NB4 (cell line): ENCODE data around the gene CCKAR.
A peak's percentile ranks its signal among the peaks of the same experiment; 100 is the strongest.

Source experiments
- DNase-seq: peaks from one replicate; pipeline ENCODE4 v3.0.0; 2010; ENCODE audit warnings: low read depth
- H3K4me3 ChIP-seq: one replicate; pipeline ENCODE4 v1.5.1; 2011; ENCODE audit warnings: mild to moderate bottlenecking, low read depth, low read length, moderate library complexity
- MAX ChIP-seq: IDR thresholded peaks from 2 replicates; pipeline ENCODE4 v1.6.1; 2011; ENCODE audit warnings: low read depth, low read length
- MYC ChIP-seq: IDR thresholded peaks from 2 replicates; pipeline ENCODE4 v1.6.1; 2011; ENCODE audit warnings: low read depth, low read length
- POLR2A ChIP-seq: IDR thresholded peaks from 2 replicates; pipeline ENCODE4 v1.6.1; 2011; ENCODE audit warnings: mild to moderate bottlenecking; ENCODE audit not compliant: insufficient read length; ENCODE audit errors: extremely low read depth
- TF ChIP-seq, protein P1 (sequence below): IDR thresholded peaks from one replicate; pipeline ENCODE4 v1.5.1; 2012; ENCODE audit warnings: low read depth, low read length

Gene CCKAR

DNA sequence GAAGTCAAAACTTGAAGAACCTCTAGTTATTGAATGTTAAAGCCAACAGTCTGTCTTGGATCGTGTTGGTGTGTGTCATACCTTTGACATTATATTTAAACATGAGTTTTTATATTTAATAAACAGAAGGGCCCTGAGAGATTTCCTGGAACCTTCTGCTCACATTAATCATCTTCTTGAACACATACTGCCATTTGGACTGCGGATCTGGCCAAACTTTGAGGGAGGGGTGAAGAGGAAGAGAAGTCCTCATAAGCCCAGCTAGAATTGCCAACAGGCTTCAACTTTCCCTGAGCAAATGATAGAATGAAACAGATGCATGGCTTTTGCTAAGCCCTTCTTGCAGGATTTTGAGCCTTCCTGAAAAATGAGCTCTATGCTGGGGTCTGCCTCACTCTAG is 27.4 kb downstream of the CCKAR start:
- no peak overlapping the region for H3K4me3 ChIP-seq
- no peak for DNase-seq
- TF ChIP-seq MAX (no peak), POLR2A (no peak), MYC (no peak)
- TF ChIP-seq, protein P1, sequence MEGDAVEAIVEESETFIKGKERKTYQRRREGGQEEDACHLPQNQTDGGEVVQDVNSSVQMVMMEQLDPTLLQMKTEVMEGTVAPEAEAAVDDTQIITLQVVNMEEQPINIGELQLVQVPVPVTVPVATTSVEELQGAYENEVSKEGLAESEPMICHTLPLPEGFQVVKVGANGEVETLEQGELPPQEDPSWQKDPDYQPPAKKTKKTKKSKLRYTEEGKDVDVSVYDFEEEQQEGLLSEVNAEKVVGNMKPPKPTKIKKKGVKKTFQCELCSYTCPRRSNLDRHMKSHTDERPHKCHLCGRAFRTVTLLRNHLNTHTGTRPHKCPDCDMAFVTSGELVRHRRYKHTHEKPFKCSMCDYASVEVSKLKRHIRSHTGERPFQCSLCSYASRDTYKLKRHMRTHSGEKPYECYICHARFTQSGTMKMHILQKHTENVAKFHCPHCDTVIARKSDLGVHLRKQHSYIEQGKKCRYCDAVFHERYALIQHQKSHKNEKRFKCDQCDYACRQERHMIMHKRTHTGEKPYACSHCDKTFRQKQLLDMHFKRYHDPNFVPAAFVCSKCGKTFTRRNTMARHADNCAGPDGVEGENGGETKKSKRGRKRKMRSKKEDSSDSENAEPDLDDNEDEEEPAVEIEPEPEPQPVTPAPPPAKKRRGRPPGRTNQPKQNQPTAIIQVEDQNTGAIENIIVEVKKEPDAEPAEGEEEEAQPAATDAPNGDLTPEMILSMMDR: no peak

GRCh38 chr4:26459756-26460530 is 30.3 kb downstream of the CCKAR start:
- TF ChIP-seq POLR2A (no peak), MYC (no peak), MAX (no peak)
- TF ChIP-seq, protein P1: no peak
- no peak for DNase-seq
- H3K4me3 ChIP-seq: no peak overlapping the region

- peak; percentile 77 for DNase-seq
Observed at GRCh38 chr4:26459054-26459755, 31.1 kb downstream of the CCKAR start.

GRCh38 chr4:26458157-26458561 is 32.1 kb downstream of the CCKAR start:
- TF ChIP-seq MAX (no peak), POLR2A (no peak), MYC (no peak)
- TF ChIP-seq, protein P1: peak; percentile 17
- DNase-seq: peak; percentile 24
- H3K4me3 ChIP-seq: no peak overlapping the region

More at GRCh38 chr4:26459054-26459755, 31.1 kb downstream of the CCKAR start:
- TF ChIP-seq MYC (peak; percentile 31; the same call in 1 of the 2 replicates), POLR2A (no peak), MAX (no peak)
- TF ChIP-seq, protein P1: peak; percentile 65
- H3K4me3 ChIP-seq: no peak overlapping the region

DNA sequence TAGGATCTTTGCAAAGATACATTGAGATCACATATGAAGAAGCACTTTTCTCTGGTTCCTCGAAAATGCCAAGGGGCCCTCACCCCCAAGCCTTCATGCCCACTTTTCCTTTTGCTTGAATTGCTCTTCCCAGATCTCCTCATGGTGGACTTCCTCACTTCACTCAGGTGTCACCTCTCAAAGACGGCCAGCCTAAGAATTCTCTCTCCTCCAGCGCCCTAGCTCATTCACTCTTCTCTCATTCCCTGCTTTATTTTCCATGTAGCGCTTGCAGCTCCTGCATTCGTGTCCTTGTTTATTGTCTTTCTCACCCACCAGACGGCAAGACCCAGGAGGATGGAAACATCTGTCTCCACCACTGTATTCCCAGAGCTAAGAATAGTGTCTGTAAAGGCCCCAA is 32.9 kb downstream of the CCKAR start:
- DNase-seq: no peak
- no peak overlapping the region for H3K4me3 ChIP-seq
- TF ChIP-seq, protein P1: no peak
- TF ChIP-seq POLR2A: no peak
- no peak for TF ChIP-seq MYC
- no peak for TF ChIP-seq MAX
